HepG2 (cell line): Measurements from ENCODE around the gene PCBD2. TPM values are rescaled to one million over a fixed set of nuclear protein-coding genes. Genes with fewer than 3 reads are reported as not detected.
A peak's percentile ranks its signal among the peaks of the same experiment; 100 is the strongest.

ENCODE experiments used
- DNMT1 ChIP-seq: sonication (generic); formaldehyde crosslinking; IDR thresholded peaks from 2 replicates; pipeline ENCODE4 v1.5.1; 2020; ENCODE audit warnings: mild to moderate bottlenecking, missing genetic modification reagents
- HNRNPUL1 ChIP-seq: fragments of 200-400 bp; formaldehyde crosslinking; IDR thresholded peaks from 2 replicates; pipeline ENCODE4 v1.6.1; 2017; ENCODE audit warnings: low read depth, mild to moderate bottlenecking, low read length, moderate library complexity
- SP4 ChIP-seq: sonication (generic); formaldehyde crosslinking; IDR thresholded peaks from 2 replicates; pipeline ENCODE4 v1.8.1; 2023; ENCODE audit warnings: mild to moderate bottlenecking, missing genetic modification reagents
- TBX2 ChIP-seq: sonication (generic); formaldehyde crosslinking; IDR thresholded peaks from 2 replicates; pipeline ENCODE4 v1.5.0; 2020; ENCODE audit warnings: missing genetic modification reagents, mild to moderate bottlenecking, borderline replicate concordance
- ZBTB40 ChIP-seq, 2 experiments: fragments of 450-650 bp in 1 of 2; sonication (generic) in 1 of 2; formaldehyde crosslinking in 1 of 2; IDR thresholded peaks; 2 replicates each; pipeline versions ENCODE4 v1.6.1 to v1.8.0; 2016 to 2022; ENCODE audit warnings: antibody characterized with exemption in 1 of 2, mild to moderate bottlenecking in 1 of 2, missing genetic modification reagents in 1 of 2
- ZNF546 ChIP-seq: sonication (generic); formaldehyde crosslinking; conservative IDR thresholded peaks from 2 replicates; pipeline ENCODE4 v1.8.1; 2023; ENCODE audit warnings: mild to moderate bottlenecking, missing genetic modification reagents
- ZNF549 ChIP-seq: sonication (generic); formaldehyde crosslinking; IDR thresholded peaks from 2 replicates; pipeline ENCODE4 v1.5.0; 2020; ENCODE audit warnings: missing genetic modification reagents
- ZNF646 ChIP-seq: sonication (generic); formaldehyde crosslinking; IDR thresholded peaks from 2 replicates; pipeline ENCODE4 v1.9.0; 2021; ENCODE audit warnings: mild to moderate bottlenecking, missing genetic modification reagents
- ZNF775 ChIP-seq: sonication (generic); formaldehyde crosslinking; IDR thresholded peaks from 2 replicates; pipeline ENCODE4 v1.4.0; 2020; ENCODE audit warnings: missing genetic modification reagents, mild to moderate bottlenecking, moderate library complexity, borderline replicate concordance
- polyA plus RNA-seq, 8 experiments: library from polyadenylated mRNA; depleted of rRNA in 3 of 8; stranded (reverse) in 7 of 8; unstranded in 1 of 8; fragments of >200 nt; fragmentation: Illumina TruSeq in 4 of 8; extraction: Trizol in 4 of 8; gene quantifications; 2 replicates each; pipeline versions ENCODE4 v1.2.1 to v1.2.3, GENCODE V29; 2011 to 2016; ENCODE audit warnings: low read depth in 4 of 8, missing spikeins in 1 of 8, mixed read lengths in 1 of 8; ENCODE audit not compliant: insufficient read depth in 1 of 8
- total RNA-seq, 5 experiments: library from RNA; depleted of rRNA; stranded (reverse); fragments of >200 nt; fragmentation: Illumina TruSeq; extraction: Trizol; gene quantifications; 2 replicates each; pipeline ENCODE4 v1.2.3, GENCODE V29; 2016; ENCODE audit warnings: low read depth in 1 of 5
- TF ChIP-seq, protein P1 (sequence below): IDR thresholded peaks from 2 replicates; pipeline ENCODE4 v1.6.1; 2016

PCBD2 gene
- total and polyA plus RNA-seq, 2 of the 13 experiments (the other 11 are each of a cell fraction or from before 2014, with no cell fraction given), result 5.5 to 12.0 TPM

GRCh38 chr5:134873987-134874830, 30.7 kb upstream of the PCBD2 start, which contains the start of gene TXNDC15 (continued):
- TF ChIP-seq ZNF646 (CRISPR knock-in tag), result 0 out of 2 replicates have a peak, but pooled peaks have one; percentile 25
- peak; percentile 40; the same call in 1 of the 2 replicates for TF ChIP-seq HNRNPUL1
- no peak for TF ChIP-seq ZBTB40 (IDR thresholded peaks at IDR 0.05)
- peak; percentile 82 for TF ChIP-seq ZBTB40 (CRISPR knock-in tag; IDR thresholded peaks at IDR 0.05)
- TF ChIP-seq DNMT1 (CRISPR knock-in tag), result peak; percentile 85; the same call in 1 of the 2 replicates
- TF ChIP-seq SP4 (CRISPR knock-in tag), result peak; percentile 82
- peak; percentile 28; the same call in 1 of the 2 replicates for TF ChIP-seq ZNF546 (CRISPR knock-in tag)
- TF ChIP-seq, protein P1, sequence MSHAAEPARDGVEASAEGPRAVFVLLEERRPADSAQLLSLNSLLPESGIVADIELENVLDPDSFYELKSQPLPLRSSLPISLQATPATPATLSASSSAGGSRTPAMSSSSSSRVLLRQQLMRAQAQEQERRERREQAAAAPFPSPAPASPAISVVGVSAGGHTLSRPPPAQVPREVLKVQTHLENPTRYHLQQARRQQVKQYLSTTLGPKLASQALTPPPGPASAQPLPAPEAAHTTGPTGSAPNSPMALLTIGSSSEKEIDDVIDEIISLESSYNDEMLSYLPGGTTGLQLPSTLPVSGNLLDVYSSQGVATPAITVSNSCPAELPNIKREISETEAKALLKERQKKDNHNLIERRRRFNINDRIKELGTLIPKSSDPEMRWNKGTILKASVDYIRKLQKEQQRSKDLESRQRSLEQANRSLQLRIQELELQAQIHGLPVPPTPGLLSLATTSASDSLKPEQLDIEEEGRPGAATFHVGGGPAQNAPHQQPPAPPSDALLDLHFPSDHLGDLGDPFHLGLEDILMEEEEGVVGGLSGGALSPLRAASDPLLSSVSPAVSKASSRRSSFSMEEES (CRISPR knock-in tag), result peak; percentile 68; the same call in 1 of the 2 replicates
- TF ChIP-seq ZNF549 (CRISPR knock-in tag), result no peak
- no peak for TF ChIP-seq ZNF775 (CRISPR knock-in tag)
- TF ChIP-seq TBX2 (CRISPR knock-in tag), result peak; percentile 89
